ENCODE data around the gene KRT222.

The KRT222 gene

DNA sequence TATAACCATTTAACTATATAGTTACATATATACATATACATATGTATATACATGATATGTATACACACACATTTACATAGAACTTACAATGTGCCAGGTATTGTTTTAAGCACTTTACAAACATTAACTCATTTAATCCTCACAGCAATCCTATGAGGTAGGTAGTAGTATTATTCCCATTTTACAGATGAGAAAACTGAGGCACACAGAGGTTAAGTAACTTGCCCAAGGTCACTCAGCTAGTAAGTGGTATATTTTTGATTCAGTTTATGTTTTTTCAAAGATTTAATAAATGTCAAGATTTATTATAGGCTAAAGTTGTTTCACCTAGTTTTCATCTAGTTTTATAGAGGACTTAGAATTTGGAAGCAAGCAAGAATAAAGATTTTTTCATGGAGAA lies 6.6 kb downstream of the KRT222 start:
- H3K4me3 ChIP-seq (ENCODE audit: low read length) = no peak overlapping the region
- H3K4me1 ChIP-seq (ENCODE audit: control insufficient read depth, insufficient read depth, low read length) = no peaks in the 10 kb centered on the region
- no peaks in the 10 kb centered on the region for H3K36me3 ChIP-seq (ENCODE audit: control insufficient read depth, insufficient read depth, low read length, severe bottlenecking)
- no peak for DNase-seq (ENCODE audit: low read depth)
- H3K9me3 ChIP-seq (ENCODE audit: control insufficient read depth, low read length) = no peaks in the 10 kb centered on the region
- H3K9ac ChIP-seq (ENCODE audit: low read length) = no peak overlapping the region
- H3K27me3 ChIP-seq (replicated peaks; ENCODE audit: control insufficient read depth, insufficient read depth, low read length) = no peaks in the 10 kb centered on the region

DNA sequence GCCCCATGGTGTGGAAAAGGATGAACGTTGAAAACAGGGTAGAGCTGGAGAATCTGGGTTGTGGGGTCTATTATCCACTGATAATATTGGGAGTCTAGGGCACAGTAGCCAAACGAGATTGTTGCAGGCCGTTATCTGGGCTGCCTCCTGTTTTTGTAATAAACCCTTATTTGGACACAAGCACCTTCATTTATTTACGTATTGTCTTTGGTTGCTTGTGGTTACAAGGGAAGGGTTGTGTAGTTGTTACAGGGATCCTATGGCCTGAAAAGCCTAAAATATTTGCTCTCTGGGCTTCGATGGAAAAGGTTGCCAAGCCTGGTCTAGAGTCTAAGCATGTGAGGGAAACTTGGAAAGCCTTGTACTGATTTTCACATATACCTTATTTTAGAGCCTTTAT lies 13.0 kb downstream of the KRT222 start:
- H3K9me3 ChIP-seq (ENCODE audit: control insufficient read depth, low read length) = no peaks in the 10 kb centered on the region
- peaks cover 15% of the 10 kb centered on the region for H3K4me1 ChIP-seq (ENCODE audit: control insufficient read depth, insufficient read depth, low read length)
- no peak overlapping the region for H3K9ac ChIP-seq (ENCODE audit: low read length)
- DNase-seq (ENCODE audit: low read depth) = no peak
- no peak overlapping the region for H3K4me3 ChIP-seq (ENCODE audit: low read length)
- no peaks in the 10 kb centered on the region for H3K27me3 ChIP-seq (replicated peaks; ENCODE audit: control insufficient read depth, insufficient read depth, low read length)
- H3K36me3 ChIP-seq (ENCODE audit: control insufficient read depth, insufficient read depth, low read length, severe bottlenecking) = no peaks in the 10 kb centered on the region

DNA sequence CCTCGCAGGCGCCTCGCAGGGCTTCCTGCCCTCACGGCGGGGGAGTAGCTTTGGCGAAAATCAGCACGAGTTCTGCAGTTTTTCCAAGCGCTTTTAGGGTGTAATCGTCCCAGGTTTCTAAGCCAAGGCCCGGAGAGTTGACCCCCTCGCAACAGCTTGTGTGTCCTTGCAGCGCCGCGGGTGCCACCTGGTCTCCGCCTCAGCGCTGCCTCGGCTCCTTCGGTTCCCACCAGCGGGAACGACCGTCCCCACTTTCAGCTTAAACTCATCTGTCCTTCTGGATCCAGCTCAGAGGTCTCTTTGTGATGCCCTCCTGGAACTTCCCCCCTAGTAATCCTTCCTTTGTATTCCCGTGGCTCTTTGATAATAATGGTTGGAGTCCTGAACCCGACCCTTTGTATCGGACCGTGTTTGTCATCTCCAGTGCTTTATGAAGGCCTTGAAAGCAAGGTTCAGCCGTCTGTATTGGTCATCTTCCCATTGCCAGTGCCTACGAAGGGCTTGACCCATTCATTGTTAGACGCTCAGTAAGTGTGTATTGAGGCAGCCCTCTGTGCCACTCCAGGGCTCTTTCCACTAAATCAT lies 16.5 kb downstream of the KRT222 start:
- Histone ChIP-seq H3K27me3 (replicated peaks; ENCODE audit: control insufficient read depth, insufficient read depth, low read length) (no peaks in the 10 kb centered on the region), H3K9ac (ENCODE audit: low read length) (peak overlapping the region; percentile 99), H3K4me1 (ENCODE audit: control insufficient read depth, insufficient read depth, low read length) (peaks cover 39% of the 10 kb centered on the region), H3K36me3 (ENCODE audit: control insufficient read depth, insufficient read depth, low read length, severe bottlenecking) (peaks cover 19% of the 10 kb centered on the region), H3K9me3 (ENCODE audit: control insufficient read depth, low read length) (no peaks in the 10 kb centered on the region), H3K4me3 (ENCODE audit: low read length) (peak overlapping the region; percentile 99)
- DNase-seq (ENCODE audit: low read depth) = peak; percentile 71

DNA sequence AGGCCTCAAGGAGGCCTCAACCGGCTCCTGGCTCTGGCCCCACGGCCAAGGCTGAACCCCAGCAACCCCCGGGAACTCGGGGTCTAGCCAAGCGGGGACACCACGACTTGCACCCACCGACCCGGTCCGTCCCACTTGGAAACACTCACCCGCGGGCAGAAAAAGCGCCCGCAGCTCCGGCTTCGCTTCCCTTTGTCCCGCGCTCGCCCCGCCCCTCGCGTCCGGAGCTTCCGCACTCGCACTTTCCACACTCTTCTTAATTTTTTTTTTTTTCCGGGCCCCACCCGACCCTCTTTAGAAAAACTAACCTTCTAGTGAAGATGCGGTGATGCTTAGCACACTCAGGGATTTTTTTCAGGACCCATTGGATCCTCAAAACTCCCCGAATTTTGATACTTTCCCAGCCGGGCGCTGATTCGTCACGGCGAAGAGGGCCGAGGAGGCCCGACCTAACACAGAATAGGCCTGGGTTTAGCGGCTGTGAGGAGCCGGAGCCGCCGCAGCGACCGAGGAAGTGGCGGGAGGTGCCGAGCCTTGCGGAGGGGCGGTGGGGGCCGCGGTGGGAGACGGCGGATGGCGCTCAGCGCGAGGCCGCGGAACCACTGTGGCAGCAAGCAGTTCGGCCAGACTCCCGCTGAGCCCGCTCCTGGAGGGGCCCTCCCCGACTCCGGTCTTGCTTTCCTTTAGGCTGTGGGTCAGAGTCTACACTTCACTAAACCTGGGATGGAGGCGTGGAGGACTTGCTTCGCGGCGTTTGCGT lies 17.2 kb downstream of the KRT222 start, which contains the start of gene SMARCE1:
SMARCE1 (minus strand) TSS at position 195 of the 760 bp plus-strand sequence. CDS start 2,016 bp downstream, outside the sequence.
- H3K27me3 ChIP-seq (replicated peaks; ENCODE audit: control insufficient read depth, insufficient read depth, low read length) = no peaks in the 10 kb centered on the region
- peak; percentile 85 for DNase-seq (ENCODE audit: low read depth)

DNA sequence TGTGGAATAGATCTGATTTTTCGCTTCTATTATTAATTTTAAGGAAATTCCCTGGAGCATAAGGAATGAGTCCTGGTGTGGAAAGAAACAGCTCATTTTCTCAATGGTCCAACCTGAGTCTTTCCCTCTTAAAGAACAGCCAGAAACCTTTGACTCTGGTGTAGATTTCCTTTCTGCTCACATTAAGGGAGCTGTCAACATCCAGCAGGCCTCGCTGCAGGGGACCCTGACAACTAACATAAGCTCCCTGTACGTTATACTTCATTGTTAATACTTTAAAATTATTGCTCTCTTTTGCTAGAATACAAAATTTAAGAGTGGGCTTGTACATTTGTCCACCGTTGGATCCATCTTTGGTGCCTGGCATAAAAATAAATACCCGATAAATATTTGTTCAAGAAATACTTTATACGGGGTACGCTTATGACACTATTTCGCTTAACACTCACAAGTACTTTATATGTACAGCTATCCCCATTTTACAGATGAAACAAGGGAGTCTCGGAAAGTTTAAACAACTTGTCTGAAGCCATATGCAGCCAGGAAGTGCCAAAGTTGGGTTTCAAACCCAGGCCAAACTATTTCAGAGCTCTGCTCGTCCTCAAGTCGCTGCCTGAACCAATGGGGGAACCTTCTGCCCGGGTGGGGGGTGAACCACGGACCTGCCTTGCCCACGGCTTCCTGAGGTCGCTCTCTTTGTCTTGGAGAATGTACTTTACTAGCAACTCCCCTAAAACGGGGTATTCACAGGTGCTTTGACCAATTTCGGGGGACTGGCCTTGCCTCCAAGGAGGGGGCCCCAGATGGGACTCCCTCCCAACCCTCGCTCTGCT lies 18.0 kb downstream of the KRT222 start:
- Histone ChIP-seq H3K9ac (ENCODE audit: low read length) (peak overlapping the region; percentile 99), H3K9me3 (ENCODE audit: control insufficient read depth, low read length) (no peaks in the 10 kb centered on the region), H3K4me1 (ENCODE audit: control insufficient read depth, insufficient read depth, low read length) (peaks cover 37% of the 10 kb centered on the region), H3K36me3 (ENCODE audit: control insufficient read depth, insufficient read depth, low read length, severe bottlenecking) (peaks cover 34% of the 10 kb centered on the region), H3K4me3 (ENCODE audit: low read length) (peak overlapping the region; percentile 99), H3K27me3 (replicated peaks; ENCODE audit: control insufficient read depth, insufficient read depth, low read length) (no peaks in the 10 kb centered on the region)
- DNase-seq (ENCODE audit: low read depth) = peak; percentile 61

More for the DNA sequence above, 17.2 kb downstream of the KRT222 start, which contains the start of gene SMARCE1:
- peaks cover 39% of the 10 kb centered on the region for H3K4me1 ChIP-seq (ENCODE audit: control insufficient read depth, insufficient read depth, low read length)
- peak within 1 kb of the TSS; percentile 99 for H3K9ac ChIP-seq (ENCODE audit: low read length)
- peaks cover 26% of the 10 kb centered on the region for H3K36me3 ChIP-seq (ENCODE audit: control insufficient read depth, insufficient read depth, low read length, severe bottlenecking)
- H3K9me3 ChIP-seq (ENCODE audit: control insufficient read depth, low read length) = no peaks in the 10 kb centered on the region
- peak within 1 kb of the TSS; percentile 99 for H3K4me3 ChIP-seq (ENCODE audit: low read length)

DNA sequence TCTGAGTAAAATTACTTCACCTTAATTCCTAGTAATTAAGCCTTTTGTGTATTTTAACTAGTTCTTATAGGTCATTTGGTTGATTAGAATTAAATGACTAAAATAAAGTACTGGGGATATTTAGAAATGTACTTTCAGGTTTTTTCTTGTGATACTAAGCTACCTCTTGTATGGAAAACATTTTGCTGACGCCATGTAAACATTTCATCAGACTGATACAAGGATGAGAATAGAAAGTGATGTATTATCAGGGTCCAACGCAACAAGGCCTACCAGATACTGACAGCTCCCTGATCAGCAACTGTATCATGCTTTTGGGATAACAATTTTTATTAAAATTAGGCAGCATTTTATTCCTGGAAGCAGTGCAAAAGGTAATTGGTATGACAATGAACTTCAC lies 19.0 kb downstream of the KRT222 start:
- Histone ChIP-seq H3K36me3 (ENCODE audit: control insufficient read depth, insufficient read depth, low read length, severe bottlenecking) (peaks cover 45% of the 10 kb centered on the region), H3K9ac (ENCODE audit: low read length) (peak overlapping the region; percentile 99), H3K9me3 (ENCODE audit: control insufficient read depth, low read length) (no peaks in the 10 kb centered on the region), H3K4me3 (ENCODE audit: low read length) (peak overlapping the region; percentile 99), H3K27me3 (replicated peaks; ENCODE audit: control insufficient read depth, insufficient read depth, low read length) (no peaks in the 10 kb centered on the region), H3K4me1 (ENCODE audit: control insufficient read depth, insufficient read depth, low read length) (peaks cover 33% of the 10 kb centered on the region)
- no peak for DNase-seq (ENCODE audit: low read depth)

DNA sequence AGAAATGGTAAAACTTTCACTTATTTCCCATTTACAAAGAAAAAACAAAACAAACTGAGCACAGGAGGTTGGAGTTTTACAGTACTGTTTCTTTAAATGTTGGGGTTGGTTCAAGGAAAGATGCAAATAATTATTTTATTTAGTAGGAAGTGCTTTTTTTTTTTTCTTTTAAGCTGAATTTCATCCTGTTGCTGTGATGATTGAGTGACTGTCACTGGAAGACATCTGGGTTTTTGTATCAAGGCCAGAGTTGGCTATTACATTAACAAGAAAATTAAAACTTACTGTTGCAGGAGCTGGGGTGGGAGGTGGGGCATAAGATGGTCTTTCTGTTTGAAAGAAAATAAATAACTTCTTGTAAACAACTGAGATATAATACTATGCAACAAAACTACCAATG lies 19.7 kb downstream of the KRT222 start:
- H3K9me3 ChIP-seq (ENCODE audit: control insufficient read depth, low read length) = no peaks in the 10 kb centered on the region
- peak overlapping the region; percentile 99 for H3K4me3 ChIP-seq (ENCODE audit: low read length)
- H3K27me3 ChIP-seq (replicated peaks; ENCODE audit: control insufficient read depth, insufficient read depth, low read length) = no peaks in the 10 kb centered on the region
- H3K4me1 ChIP-seq (ENCODE audit: control insufficient read depth, insufficient read depth, low read length) = peaks cover 38% of the 10 kb centered on the region
- H3K36me3 ChIP-seq (ENCODE audit: control insufficient read depth, insufficient read depth, low read length, severe bottlenecking) = peaks cover 51% of the 10 kb centered on the region
- no peak for DNase-seq (ENCODE audit: low read depth)
- peak overlapping the region; percentile 99 for H3K9ac ChIP-seq (ENCODE audit: low read length)

DNA sequence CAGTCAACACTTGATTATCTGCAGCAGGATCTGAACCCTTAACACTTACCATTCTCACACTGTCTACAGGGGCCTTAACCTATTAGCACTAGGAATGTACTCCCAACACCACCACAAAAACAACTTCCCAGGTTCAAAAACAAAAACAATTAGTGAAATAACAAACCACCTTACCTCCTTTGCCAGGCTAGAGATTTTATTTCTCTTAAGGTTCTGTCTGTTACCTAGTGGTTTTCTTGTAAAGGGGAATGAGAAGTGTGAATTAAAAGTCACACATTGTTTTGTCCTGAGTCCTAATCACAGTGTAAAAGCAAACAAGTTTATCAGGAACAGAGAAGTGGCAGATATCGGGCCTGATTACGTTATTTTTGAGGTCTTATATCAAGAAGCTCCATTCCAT lies 27.0 kb downstream of the KRT222 start:
- Histone ChIP-seq H3K36me3 (ENCODE audit: control insufficient read depth, insufficient read depth, low read length, severe bottlenecking) (peaks cover 83% of the 10 kb centered on the region), H3K9ac (ENCODE audit: low read length) (no peak overlapping the region), H3K4me1 (ENCODE audit: control insufficient read depth, insufficient read depth, low read length) (peaks cover 10% of the 10 kb centered on the region), H3K9me3 (ENCODE audit: control insufficient read depth, low read length) (no peaks in the 10 kb centered on the region), H3K4me3 (ENCODE audit: low read length) (no peak overlapping the region), H3K27me3 (replicated peaks; ENCODE audit: control insufficient read depth, insufficient read depth, low read length) (no peaks in the 10 kb centered on the region)
- no peak for DNase-seq (ENCODE audit: low read depth)

DNA sequence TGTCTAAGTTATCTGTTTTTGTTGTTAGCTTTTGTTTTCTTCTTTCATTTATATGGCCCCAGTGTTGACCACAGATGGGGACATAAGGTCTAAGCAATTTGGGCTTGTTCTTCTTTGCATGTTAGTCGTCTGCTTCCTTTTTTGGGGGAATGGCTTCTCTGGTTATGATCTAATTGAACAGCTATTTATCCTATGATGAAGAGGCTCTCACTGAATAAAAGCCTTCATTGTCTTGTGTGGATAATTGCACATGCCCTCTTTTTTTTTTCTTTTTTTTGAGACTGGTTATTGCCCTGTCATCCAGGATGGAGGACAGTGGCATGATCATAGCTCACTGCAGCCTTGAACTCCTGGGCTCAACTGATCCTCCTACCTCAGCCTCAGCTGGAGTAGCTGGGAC lies 31.1 kb downstream of the KRT222 start:
- Histone ChIP-seq H3K9me3 (ENCODE audit: control insufficient read depth, low read length) (no peaks in the 10 kb centered on the region), H3K4me1 (ENCODE audit: control insufficient read depth, insufficient read depth, low read length) (no peaks in the 10 kb centered on the region), H3K36me3 (ENCODE audit: control insufficient read depth, insufficient read depth, low read length, severe bottlenecking) (peaks cover 92% of the 10 kb centered on the region), H3K27me3 (replicated peaks; ENCODE audit: control insufficient read depth, insufficient read depth, low read length) (no peaks in the 10 kb centered on the region), H3K9ac (ENCODE audit: low read length) (no peak overlapping the region), H3K4me3 (ENCODE audit: low read length) (no peak overlapping the region)
- DNase-seq (ENCODE audit: low read depth) = no peak

DNA sequence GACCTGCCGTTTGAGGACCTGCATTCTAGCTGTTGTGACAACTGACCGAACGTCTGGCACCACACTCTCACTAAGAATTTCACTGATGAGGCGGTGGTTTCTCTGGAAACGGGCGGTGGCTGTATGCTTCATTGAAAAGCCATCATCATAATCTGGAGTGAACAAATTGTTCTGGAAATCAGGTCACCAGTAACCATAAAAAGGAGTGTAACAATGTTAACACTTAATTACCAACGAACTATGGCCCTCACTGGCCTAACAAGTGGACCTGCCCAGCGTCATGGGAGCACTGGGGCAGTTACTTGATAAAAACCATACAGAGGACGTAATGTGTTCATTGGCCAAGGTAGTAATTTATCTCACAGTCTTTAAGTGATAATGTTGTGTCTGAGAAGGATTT lies 32.8 kb downstream of the KRT222 start:
- Histone ChIP-seq H3K9ac (ENCODE audit: low read length) (no peak overlapping the region), H3K27me3 (replicated peaks; ENCODE audit: control insufficient read depth, insufficient read depth, low read length) (no peaks in the 10 kb centered on the region), H3K36me3 (ENCODE audit: control insufficient read depth, insufficient read depth, low read length, severe bottlenecking) (peaks cover 100% of the 10 kb centered on the region), H3K4me1 (ENCODE audit: control insufficient read depth, insufficient read depth, low read length) (no peaks in the 10 kb centered on the region), H3K4me3 (ENCODE audit: low read length) (no peak overlapping the region), H3K9me3 (ENCODE audit: control insufficient read depth, low read length) (no peaks in the 10 kb centered on the region)
- no peak for DNase-seq (ENCODE audit: low read depth)

DNA sequence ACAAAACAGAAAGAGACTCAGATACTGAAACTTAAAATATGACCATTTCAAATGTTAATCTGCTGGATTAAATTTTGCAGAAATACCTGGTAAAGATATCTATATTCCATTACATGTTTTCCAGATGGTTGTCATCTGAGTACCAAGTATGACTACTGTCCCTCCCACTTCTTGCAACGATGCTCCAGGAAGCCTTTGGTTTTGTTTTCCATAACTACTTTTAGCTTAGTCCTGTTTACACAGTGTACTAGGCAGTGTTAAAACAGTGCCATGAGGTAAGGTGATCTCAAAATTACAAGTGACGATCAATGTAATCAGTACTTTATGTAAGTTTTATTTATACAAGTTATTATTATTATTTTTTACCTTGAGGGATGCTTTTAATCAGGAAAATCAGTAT lies 35.1 kb downstream of the KRT222 start:
- H3K9ac ChIP-seq (ENCODE audit: low read length) = no peak overlapping the region
- H3K9me3 ChIP-seq (ENCODE audit: control insufficient read depth, low read length) = no peaks in the 10 kb centered on the region
- DNase-seq (ENCODE audit: low read depth) = no peak
- no peaks in the 10 kb centered on the region for H3K27me3 ChIP-seq (replicated peaks; ENCODE audit: control insufficient read depth, insufficient read depth, low read length)
- peaks cover 77% of the 10 kb centered on the region for H3K36me3 ChIP-seq (ENCODE audit: control insufficient read depth, insufficient read depth, low read length, severe bottlenecking)
- no peak overlapping the region for H3K4me3 ChIP-seq (ENCODE audit: low read length)
- H3K4me1 ChIP-seq (ENCODE audit: control insufficient read depth, insufficient read depth, low read length) = no peaks in the 10 kb centered on the region
